Neural crest cell (in vitro differentiated cells): ENCODE data around the gene TMEM184C. TPM values are rescaled to one million over a fixed set of nuclear protein-coding genes. Genes with fewer than 3 reads are reported as not detected.

Source experiments
- DNase-seq: peaks from one replicate; pipeline ENCODE4 v3.0.0; 2021; ENCODE audit warnings: low read depth, mixed read lengths, low spot score
- H3K27ac Mint-ChIP-seq: one replicate; pipeline ENCODE4 v1.8.0; 2021; ENCODE audit warnings: mild to moderate bottlenecking, mixed read lengths; ENCODE audit not compliant: unreplicated experiment
- H3K27me3 Mint-ChIP-seq: 2 replicates; pipeline ENCODE4 v1.8.0; 2021; ENCODE audit warnings: low read depth, mild to moderate bottlenecking, mixed read lengths
- H3K36me3 Mint-ChIP-seq: 2 replicates; pipeline ENCODE4 v1.8.0; 2021; ENCODE audit warnings: low read depth, mild to moderate bottlenecking, mixed read lengths
- H3K4me1 Mint-ChIP-seq: 2 replicates; pipeline ENCODE4 v1.8.0; 2021; ENCODE audit warnings: mixed read lengths
- H3K4me3 Mint-ChIP-seq: one replicate; pipeline ENCODE4 v1.8.0; 2021; ENCODE audit warnings: mild to moderate bottlenecking, mixed read lengths
- H3K9me3 Mint-ChIP-seq: 2 replicates; pipeline ENCODE4 v1.8.0; 2021; ENCODE audit warnings: mixed read lengths
- CTCF ChIP-seq: fragments of 200-600 bp; sonication (generic); conservative IDR thresholded peaks from 2 replicates; pipeline ENCODE4 v1.5.0; 2021; ENCODE audit warnings: antibody characterized with exemption, mild to moderate bottlenecking
- total RNA-seq: library from RNA; stranded (reverse); gene quantifications from 2 replicates; pipeline ENCODE4 v1.2.1, GENCODE V29; 2021

The TMEM184C gene
- total RNA-seq, 1 donor from 2014 or later = 36.4 TPM

GRCh38 chr4:147638942-147639341 lies 21.7 kb downstream of the TMEM184C start:
- no peak overlapping the region for H3K4me3 Mint-ChIP-seq
- H3K36me3 Mint-ChIP-seq = peaks cover 38% of the 10 kb centered on the region
- no peak overlapping the region for H3K27ac Mint-ChIP-seq
- H3K9me3 Mint-ChIP-seq = no peaks in the 10 kb centered on the region
- no peak for DNase-seq
- peaks cover 9% of the 10 kb centered on the region for H3K4me1 Mint-ChIP-seq
- no peak for TF ChIP-seq CTCF
- H3K27me3 Mint-ChIP-seq = no peaks in the 10 kb centered on the region

- Mint-ChIP-seq H3K9me3 (no peaks in the 10 kb centered on the region), H3K4me3 (no peak overlapping the region), H3K4me1 (peaks cover 9% of the 10 kb centered on the region), H3K27ac (no peak overlapping the region), H3K36me3 (peaks cover 35% of the 10 kb centered on the region), H3K27me3 (no peaks in the 10 kb centered on the region)
- TF ChIP-seq CTCF = no peak
- DNase-seq = no peak
Observed at GRCh38 chr4:147639388-147639787, 22.2 kb downstream of the TMEM184C start.

- Mint-ChIP-seq H3K9me3 (no peaks in the 10 kb centered on the region), H3K4me3 (no peak overlapping the region), H3K4me1 (peaks cover 9% of the 10 kb centered on the region), H3K27me3 (no peaks in the 10 kb centered on the region), H3K36me3 (peaks cover 35% of the 10 kb centered on the region), H3K27ac (no peak overlapping the region)
- no peak for DNase-seq
- no peak for TF ChIP-seq CTCF
Observed at GRCh38 chr4:147640331-147640730, 23.1 kb downstream of the TMEM184C start.

- Mint-ChIP-seq H3K27ac (no peak overlapping the region), H3K27me3 (no peaks in the 10 kb centered on the region), H3K4me3 (no peak overlapping the region), H3K4me1 (peaks cover 9% of the 10 kb centered on the region), H3K36me3 (peaks cover 26% of the 10 kb centered on the region), H3K9me3 (no peaks in the 10 kb centered on the region)
- no peak for TF ChIP-seq CTCF
- no peak for DNase-seq
Observed at GRCh38 chr4:147643616-147644015, 26.4 kb downstream of the TMEM184C start.

GRCh38 chr4:147644471-147644870 lies 27.3 kb downstream of the TMEM184C start:
- H3K4me3 Mint-ChIP-seq = no peak overlapping the region
- H3K27me3 Mint-ChIP-seq = no peaks in the 10 kb centered on the region
- H3K36me3 Mint-ChIP-seq = peaks cover 30% of the 10 kb centered on the region
- DNase-seq = no peak
- peaks cover 2% of the 10 kb centered on the region for H3K4me1 Mint-ChIP-seq
- no peak for TF ChIP-seq CTCF
- H3K27ac Mint-ChIP-seq = no peak overlapping the region
- H3K9me3 Mint-ChIP-seq = no peaks in the 10 kb centered on the region

GRCh38 chr4:147645099-147645498 lies 27.9 kb downstream of the TMEM184C start:
- H3K4me1 Mint-ChIP-seq = no peaks in the 10 kb centered on the region
- no peaks in the 10 kb centered on the region for H3K27me3 Mint-ChIP-seq
- H3K36me3 Mint-ChIP-seq = peaks cover 31% of the 10 kb centered on the region
- H3K9me3 Mint-ChIP-seq = no peaks in the 10 kb centered on the region
- TF ChIP-seq CTCF = no peak
- H3K4me3 Mint-ChIP-seq = no peak overlapping the region
- DNase-seq = no peak
- no peak overlapping the region for H3K27ac Mint-ChIP-seq
